ENCODE results near the gene SMIM33. TPM values are rescaled to one million over a fixed set of nuclear protein-coding genes. Genes with fewer than 3 reads are reported as not detected.

The SMIM33 gene
- total RNA-seq, 1 donor from 2014 or later: not detected

- Mint-ChIP-seq H3K27me3 (ENCODE audit: unreplicated experiment) (peaks cover 10% of the 10 kb centered on the region), H3K27ac (ENCODE audit: unreplicated experiment) (no peak overlapping the region), H3K4me1 (ENCODE audit: unreplicated experiment) (peaks cover 29% of the 10 kb centered on the region), H3K9me3 (ENCODE audit: unreplicated experiment) (no peaks in the 10 kb centered on the region), H3K36me3 (ENCODE audit: low read depth, unreplicated experiment) (peaks cover 54% of the 10 kb centered on the region), H3K4me3 (ENCODE audit: unreplicated experiment) (no peak overlapping the region)
- DNase-seq (ENCODE audit: low spot score): no peak
- no peak for TF ChIP-seq CTCF (IDR thresholded peaks at IDR 0.05; ENCODE audit: unreplicated experiment)
These were observed 18.7 kb upstream of the SMIM33 start for GRCh38 chr5:139451878-139452660.

- TF ChIP-seq CTCF (IDR thresholded peaks at IDR 0.05; ENCODE audit: unreplicated experiment): no peak
- H3K9me3 Mint-ChIP-seq (ENCODE audit: unreplicated experiment): no peaks in the 10 kb centered on the region
These were observed 16.9 kb upstream of the SMIM33 start for GRCh38 chr5:139453683-139454567.

GRCh38 chr5:139454568-139455290 lies 16.1 kb upstream of the SMIM33 start:
- H3K27ac Mint-ChIP-seq (ENCODE audit: unreplicated experiment): peak overlapping the region; percentile 71
- DNase-seq (ENCODE audit: low spot score): no peak
- peaks cover 6% of the 10 kb centered on the region for H3K27me3 Mint-ChIP-seq (ENCODE audit: unreplicated experiment)
- no peaks in the 10 kb centered on the region for H3K9me3 Mint-ChIP-seq (ENCODE audit: unreplicated experiment)
- no peak overlapping the region for H3K4me3 Mint-ChIP-seq (ENCODE audit: unreplicated experiment)
- no peak for TF ChIP-seq CTCF (IDR thresholded peaks at IDR 0.05; ENCODE audit: unreplicated experiment)
- peaks cover 43% of the 10 kb centered on the region for H3K36me3 Mint-ChIP-seq (ENCODE audit: low read depth, unreplicated experiment)
- peaks cover 28% of the 10 kb centered on the region for H3K4me1 Mint-ChIP-seq (ENCODE audit: unreplicated experiment)

More at GRCh38 chr5:139453683-139454567, 16.9 kb upstream of the SMIM33 start:
- Mint-ChIP-seq H3K36me3 (ENCODE audit: low read depth, unreplicated experiment) (peaks cover 41% of the 10 kb centered on the region), H3K4me3 (ENCODE audit: unreplicated experiment) (peak overlapping the region; percentile 54), H3K27me3 (ENCODE audit: unreplicated experiment) (peaks cover 3% of the 10 kb centered on the region), H3K4me1 (ENCODE audit: unreplicated experiment) (peaks cover 22% of the 10 kb centered on the region), H3K27ac (ENCODE audit: unreplicated experiment) (peak overlapping the region; percentile 45)
- DNase-seq (ENCODE audit: low spot score): no peak

DNA sequence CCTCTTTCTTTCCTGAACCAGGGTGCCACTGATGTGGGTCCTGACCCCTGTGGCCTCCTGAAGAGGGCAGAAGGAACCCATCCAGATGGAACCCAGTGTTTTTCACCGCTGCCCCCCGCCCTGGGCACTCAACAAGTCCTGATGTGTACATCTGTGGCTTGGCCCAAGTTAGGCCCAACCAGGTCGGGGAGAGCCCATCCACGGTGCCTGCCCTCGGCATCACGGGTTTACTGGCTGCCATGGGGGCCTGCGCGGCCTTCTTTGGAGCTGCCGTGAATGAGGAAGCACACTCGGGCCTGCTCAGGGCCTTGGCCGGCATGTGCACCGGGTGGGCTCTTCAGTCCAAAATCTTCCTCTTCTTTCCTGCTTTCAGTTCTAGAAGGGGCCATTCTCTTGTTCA lies 14.0 kb upstream of the SMIM33 start:
- H3K4me3 Mint-ChIP-seq (ENCODE audit: unreplicated experiment): peak overlapping the region; percentile 39
- DNase-seq (ENCODE audit: low spot score): no peak
- H3K36me3 Mint-ChIP-seq (ENCODE audit: low read depth, unreplicated experiment): peaks cover 46% of the 10 kb centered on the region
- no peak for TF ChIP-seq CTCF (IDR thresholded peaks at IDR 0.05; ENCODE audit: unreplicated experiment)
- no peaks in the 10 kb centered on the region for H3K9me3 Mint-ChIP-seq (ENCODE audit: unreplicated experiment)
- H3K27me3 Mint-ChIP-seq (ENCODE audit: unreplicated experiment): peaks cover 6% of the 10 kb centered on the region
- peaks cover 42% of the 10 kb centered on the region for H3K4me1 Mint-ChIP-seq (ENCODE audit: unreplicated experiment)
- H3K27ac Mint-ChIP-seq (ENCODE audit: unreplicated experiment): peak overlapping the region; percentile 75
